NCI-H1092 (cell line): ENCODE data around the gene MTCH2.
"Not testable (repeated sequence)": the region's sequence is repeated elsewhere in the genome, so short reads cannot be mapped to it uniquely, and the experiment has no call there.

Source experiments
- DNase-seq: peaks from one replicate; lab custom pipeline; 2025; lab: John Stamatoyannopoulos, UW

MTCH2 gene

DNA sequence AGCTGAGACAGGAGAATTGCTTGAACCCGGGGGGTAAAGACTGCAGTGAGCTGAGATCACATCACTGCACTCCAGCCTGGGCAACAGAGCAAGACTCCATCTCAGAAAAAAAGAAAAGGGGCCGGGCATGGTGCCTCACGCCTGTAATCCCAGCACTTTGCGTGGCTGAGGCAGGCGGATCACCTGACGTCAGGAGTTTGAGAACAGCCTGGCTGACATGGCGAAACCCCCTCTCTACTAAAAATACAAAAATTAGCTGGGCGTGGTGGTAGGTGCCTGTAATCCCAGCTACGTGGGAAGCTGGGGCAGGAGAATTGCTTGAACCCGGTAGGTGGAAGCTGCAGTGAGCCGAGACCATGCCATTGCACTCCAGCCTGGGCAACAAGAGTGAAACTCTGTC is 6.0 kb downstream of the MTCH2 start:
- DNase-seq, result not testable (repeated sequence)

DNA sequence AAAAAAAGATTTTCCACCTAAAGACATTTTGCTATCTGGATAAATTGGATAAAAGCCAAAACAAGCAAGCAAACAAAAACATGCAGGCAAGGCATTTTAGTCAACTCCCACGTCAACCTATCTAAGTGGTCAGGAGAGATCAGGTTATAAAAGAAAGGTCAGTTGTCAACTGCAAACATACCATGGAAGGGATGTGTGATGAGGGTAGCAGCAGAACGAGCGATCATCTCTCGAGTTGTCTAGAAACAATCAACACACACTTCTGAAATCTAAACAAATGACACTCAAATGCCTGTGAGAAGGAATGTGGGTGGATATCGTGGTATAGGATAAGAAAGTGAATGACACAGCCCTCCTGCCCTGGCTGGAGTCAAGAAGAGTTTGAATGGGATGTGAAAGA is 10.9 kb downstream of the MTCH2 start:
- DNase-seq, result no peak

- no peak for DNase-seq
Measured at GRCh38 chr11:47628026-47628425, 14.3 kb downstream of the MTCH2 start.

DNA sequence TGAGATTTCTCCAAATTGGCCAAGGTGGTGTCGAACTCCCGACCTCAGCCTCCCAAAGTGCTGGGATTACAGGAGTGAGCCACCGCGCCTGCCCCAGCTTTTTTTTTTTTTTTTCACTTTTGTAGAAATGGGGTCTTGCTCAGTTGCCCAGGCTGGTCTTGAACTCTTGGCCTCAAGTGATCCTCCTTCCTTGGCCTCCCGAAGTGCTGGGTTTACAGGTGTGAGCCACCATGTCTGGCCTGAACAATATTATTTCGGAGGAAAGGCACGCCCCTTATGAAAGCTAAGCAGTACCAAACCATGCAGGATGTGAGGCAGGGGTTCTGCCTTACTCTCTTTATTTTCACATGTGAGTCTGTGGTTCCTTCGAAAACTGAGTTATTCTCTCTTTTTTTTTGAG is 16.1 kb downstream of the MTCH2 start:
- DNase-seq, result no peak

GRCh38 chr11:47620836-47621378 is 21.5 kb downstream of the MTCH2 start:
- DNase-seq, result no peak

DNA sequence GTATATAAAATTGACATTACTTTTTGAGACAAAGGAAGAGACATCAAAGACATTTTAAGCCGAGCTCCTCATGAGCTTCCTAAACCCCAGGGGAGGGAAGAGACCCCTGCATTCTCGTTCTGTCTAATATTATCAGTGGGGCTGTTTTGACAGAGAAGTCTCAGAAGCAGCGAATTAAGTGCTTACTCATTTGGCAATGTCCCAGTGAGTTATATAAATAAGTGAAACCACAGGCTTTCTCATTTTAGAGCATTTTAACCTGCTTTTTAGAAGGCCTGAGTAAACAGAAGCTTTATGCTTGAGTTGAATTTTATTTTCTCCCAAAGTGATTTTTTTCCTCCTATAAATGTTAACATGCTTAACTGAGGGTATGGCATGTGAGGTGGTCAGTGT is 24.9 kb downstream of the MTCH2 start:
- DNase-seq, result no peak

GRCh38 chr11:47616726-47617416 is 25.5 kb downstream of the MTCH2 start:
- DNase-seq, result peak; percentile 9

DNA sequence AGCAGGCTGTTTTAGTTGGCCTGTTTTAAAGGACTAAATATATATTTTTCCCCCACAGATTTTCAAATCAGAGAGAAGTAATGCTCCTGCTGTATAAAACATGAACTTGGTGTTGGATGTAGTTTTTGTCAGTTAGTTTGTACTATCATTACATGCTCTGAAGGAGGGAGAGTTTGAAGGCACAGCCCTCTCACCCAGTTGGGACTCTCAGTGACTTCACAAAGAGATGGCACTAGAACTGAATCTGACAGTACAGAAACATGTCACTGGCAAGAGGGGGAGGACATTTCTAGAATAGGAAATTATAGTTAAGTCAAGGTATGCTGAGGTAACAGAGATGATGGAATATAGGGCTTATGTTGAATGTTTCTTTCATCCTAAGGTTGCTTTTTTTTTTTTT is 27.1 kb downstream of the MTCH2 start:
- no peak for DNase-seq

- DNase-seq, result no peak
Measured at GRCh38 chr11:47611348-47611794, 31.0 kb downstream of the MTCH2 start.

GRCh38 chr11:47609675-47610074 is 32.7 kb downstream of the MTCH2 start:
- DNase-seq, result no peak

GRCh38 chr11:47607380-47607779 is 35.0 kb downstream of the MTCH2 start:
- DNase-seq, result no peak

- DNase-seq, result no peak
Measured at GRCh38 chr11:47606731-47607130, 35.6 kb downstream of the MTCH2 start.

- DNase-seq, result no peak
Measured at GRCh38 chr11:47605921-47606320, 36.4 kb downstream of the MTCH2 start.

- DNase-seq, result no peak
Measured at GRCh38 chr11:47603295-47603694, 39.1 kb downstream of the MTCH2 start.

DNA sequence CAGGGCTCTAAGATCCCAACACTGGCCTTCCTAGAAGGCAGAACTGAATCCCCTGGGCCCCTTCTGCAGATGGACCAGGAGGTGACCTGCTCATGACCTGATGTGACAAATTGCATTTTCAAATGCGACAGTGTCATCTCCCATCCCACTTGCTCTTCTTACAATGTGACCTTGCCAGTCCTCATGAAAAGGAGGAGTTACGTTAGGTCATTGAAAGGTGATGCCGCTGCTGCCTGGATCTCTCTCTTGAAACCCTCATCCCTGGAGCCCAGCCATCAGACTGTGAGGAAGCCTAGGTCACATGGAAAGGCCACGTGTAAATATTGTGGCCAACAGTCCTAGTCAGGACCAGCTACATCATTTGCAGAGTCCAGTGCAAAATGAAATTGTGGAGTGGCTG is 42.5 kb downstream of the MTCH2 start:
- no peak for DNase-seq

DNA sequence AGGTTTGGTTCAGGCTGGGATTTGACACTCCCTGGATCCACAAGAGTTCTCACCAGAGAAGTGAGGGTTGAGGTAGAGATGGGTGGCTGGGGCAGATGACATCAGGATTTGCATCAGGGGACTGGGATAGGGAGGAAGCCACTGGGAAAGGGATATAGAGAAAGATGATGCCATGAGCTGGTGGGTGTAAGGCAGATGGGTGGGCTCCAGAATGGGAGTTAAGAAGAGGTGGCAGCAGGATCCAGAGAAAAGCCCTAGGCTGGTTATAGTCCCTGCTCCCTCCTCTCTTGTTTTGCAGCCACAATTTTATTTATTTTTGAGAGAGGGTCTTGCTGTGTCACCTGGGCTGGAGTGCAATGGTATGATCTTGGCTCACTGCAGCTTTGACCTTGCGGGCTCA is 46.4 kb downstream of the MTCH2 start:
- DNase-seq, result no peak

- no peak for DNase-seq
Measured at GRCh38 chr11:47595029-47595428, 47.3 kb downstream of the MTCH2 start.

DNA sequence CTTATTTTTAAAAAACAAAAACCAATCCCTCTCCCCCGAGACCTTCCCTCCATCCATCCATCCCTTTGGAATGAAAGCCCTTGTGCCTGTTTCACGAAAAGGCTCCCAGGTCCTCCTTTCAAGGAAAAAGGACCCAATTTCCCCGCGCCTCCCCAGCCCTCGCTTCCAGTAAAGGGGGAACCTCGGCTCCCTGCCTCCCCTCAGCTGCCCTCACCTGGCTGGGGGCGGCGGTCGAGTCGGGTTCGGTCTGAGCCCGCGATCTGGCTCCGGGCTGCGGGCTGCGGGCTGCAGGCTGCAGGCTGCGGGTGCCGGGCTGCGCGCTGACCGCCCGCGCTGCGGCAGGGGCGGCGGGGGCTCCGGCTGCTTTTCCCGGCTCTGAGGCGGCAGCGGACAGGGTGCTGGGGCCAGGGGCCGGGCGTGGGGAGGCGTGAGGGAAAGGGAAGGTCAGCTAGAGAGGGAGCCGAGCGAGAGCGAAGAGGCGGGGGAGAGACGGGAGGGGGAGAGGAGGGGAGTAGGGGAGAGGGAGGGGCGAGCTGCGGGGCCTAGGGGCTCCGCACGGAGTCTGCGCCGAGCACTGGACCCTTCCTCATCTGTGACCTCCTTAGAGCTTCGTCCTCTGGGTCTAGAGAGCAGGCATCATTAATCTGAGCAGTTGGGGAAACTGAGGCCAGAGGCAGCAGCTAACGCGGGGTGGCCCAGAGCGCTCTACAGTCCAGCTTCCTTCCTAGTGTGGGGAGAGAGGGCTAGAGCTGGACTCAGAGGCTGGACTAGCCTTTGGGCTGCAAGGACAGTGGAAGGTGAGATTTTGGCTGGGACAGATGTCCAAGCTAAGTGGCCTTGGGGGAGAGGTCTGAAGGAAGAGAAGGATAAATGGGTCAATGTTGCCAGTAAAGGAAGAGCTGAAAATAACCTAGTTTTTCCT is 48.2 kb downstream of the MTCH2 start, which contains the start of gene C1QTNF4:
C1QTNF4 (minus strand) TSS at position 478 of the 922 bp plus-strand sequence. CDS start 3,601 bp downstream, outside the sequence.
- no peak for DNase-seq

- DNase-seq, result no peak
Measured at GRCh38 chr11:47593492-47593933, 48.8 kb downstream of the MTCH2 start.

- no peak for DNase-seq
Measured at GRCh38 chr11:47592970-47593369, 49.4 kb downstream of the MTCH2 start.

DNA sequence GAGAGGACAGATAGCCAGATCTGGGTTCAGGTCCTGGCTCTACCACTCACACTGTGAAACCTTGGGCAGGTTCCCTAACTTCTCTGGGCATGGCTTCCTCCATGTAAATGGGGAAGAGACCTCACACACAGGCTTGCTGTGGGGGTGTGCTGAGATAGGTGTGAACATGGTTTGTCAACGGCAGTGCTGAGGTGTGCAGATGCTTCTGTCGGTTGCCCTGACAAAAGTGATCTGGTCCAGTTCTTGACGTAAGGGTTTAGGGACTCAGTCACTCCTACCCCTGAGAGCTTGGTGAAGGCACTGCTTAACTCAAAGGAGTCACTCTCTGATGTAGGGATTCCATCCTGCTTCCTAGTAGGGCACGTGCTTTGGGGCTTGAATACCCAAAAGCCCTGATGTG is 50.1 kb downstream of the MTCH2 start:
- no peak for DNase-seq

DNA sequence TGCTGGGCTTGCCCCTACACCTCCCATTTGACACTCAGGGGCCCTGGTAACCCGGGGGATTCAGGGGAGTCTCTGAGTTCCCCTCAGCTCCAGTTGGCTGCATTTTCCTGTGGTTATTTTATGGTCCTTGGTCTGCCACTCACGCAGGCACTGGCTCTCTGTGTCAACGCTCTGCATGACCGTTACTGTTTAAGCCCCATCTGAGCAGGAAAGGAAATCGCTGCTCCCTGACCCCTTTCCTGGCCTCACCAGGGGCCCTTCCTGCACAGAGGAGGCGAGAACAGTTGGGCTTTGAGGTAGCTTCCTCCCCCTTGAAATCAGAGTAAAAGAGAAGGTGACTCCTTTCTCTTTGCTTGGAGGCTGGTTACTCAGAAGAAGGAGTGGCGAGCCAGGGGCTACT is 50.6 kb downstream of the MTCH2 start:
- DNase-seq, result no peak
